AG09309 (cell line): Measurements from ENCODE around the gene CEND1.

Source experiments
- DNase-seq: peaks from one replicate; pipeline ENCODE4 v3.0.0-alpha.2; 2010; ENCODE audit warnings: low read depth
- H3K4me3 ChIP-seq: 2 replicates; pipeline ENCODE4 v1.5.1; 2011; ENCODE audit warnings: mild to moderate bottlenecking, low read depth, low read length, moderate library complexity; ENCODE audit not compliant: control insufficient read depth
- CTCF ChIP-seq: IDR thresholded peaks from 2 replicates; pipeline ENCODE4 v1.5.1; 2011; ENCODE audit warnings: mild to moderate bottlenecking, low read depth, low read length, inconsistent platforms; ENCODE audit not compliant: insufficient read depth, control insufficient read depth; ENCODE audit errors: missing control alignments

The CEND1 gene

GRCh38 chr11:771617-772204 lies 18.2 kb downstream of the CEND1 start:
- DNase-seq = no peak
- no peak overlapping the region for H3K4me3 ChIP-seq
- no peak for TF ChIP-seq CTCF

- no peak for TF ChIP-seq CTCF
- no peak for DNase-seq
- no peak overlapping the region for H3K4me3 ChIP-seq
Observed at GRCh38 chr11:770642-771616, 19.0 kb downstream of the CEND1 start.

GRCh38 chr11:769887-770641 lies 19.8 kb downstream of the CEND1 start:
- TF ChIP-seq CTCF = no peak
- DNase-seq = no peak
- H3K4me3 ChIP-seq = no peak overlapping the region

GRCh38 chr11:767238-767637 lies 22.7 kb downstream of the CEND1 start:
- H3K4me3 ChIP-seq = no peak overlapping the region
- DNase-seq = no peak
- no peak for TF ChIP-seq CTCF

GRCh38 chr11:766936-767210 lies 23.0 kb downstream of the CEND1 start:
- no peak for DNase-seq
- H3K4me3 ChIP-seq = no peak overlapping the region
- TF ChIP-seq CTCF = no peak

- TF ChIP-seq CTCF = no peak
- H3K4me3 ChIP-seq = no peak overlapping the region
- no peak for DNase-seq
Observed at GRCh38 chr11:766106-766935, 23.6 kb downstream of the CEND1 start.
